WI38 (cell line): ENCODE measurements around the gene NFAM1.

ENCODE experiments used
- H3K4me3 ChIP-seq: 2 replicates; pipeline ENCODE4 v1.5.1; 2011; ENCODE audit warnings: low read depth, mild to moderate bottlenecking, control low read depth, low read length
- TF ChIP-seq, protein P1 (sequence below): IDR thresholded peaks from 2 replicates; pipeline ENCODE4 v1.5.1; 2012; ENCODE audit warnings: low read depth, mild to moderate bottlenecking, control low read depth, low read length

The NFAM1 gene

DNA sequence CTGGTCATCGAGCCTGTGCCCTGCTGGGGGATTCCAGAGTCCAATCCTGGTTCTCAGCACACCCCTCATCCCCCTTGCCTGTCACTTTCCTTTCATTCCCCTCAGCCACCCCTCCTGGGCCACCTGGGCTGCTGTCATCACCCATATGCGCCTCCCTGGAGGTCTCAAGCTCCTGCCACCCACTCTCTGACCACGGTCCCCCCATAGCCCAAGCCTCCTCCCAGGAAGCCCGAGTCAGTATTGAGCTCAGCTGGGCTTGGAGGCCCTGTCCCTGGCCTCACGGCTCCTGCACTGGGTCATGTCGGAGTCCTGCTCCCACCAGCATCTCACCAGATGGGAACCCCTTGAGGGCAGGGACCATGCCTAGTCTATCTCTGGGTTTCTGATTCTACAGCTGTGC is 44.6 kb downstream of the NFAM1 start:
- H3K4me3 ChIP-seq = no peak overlapping the region
- TF ChIP-seq, protein P1, sequence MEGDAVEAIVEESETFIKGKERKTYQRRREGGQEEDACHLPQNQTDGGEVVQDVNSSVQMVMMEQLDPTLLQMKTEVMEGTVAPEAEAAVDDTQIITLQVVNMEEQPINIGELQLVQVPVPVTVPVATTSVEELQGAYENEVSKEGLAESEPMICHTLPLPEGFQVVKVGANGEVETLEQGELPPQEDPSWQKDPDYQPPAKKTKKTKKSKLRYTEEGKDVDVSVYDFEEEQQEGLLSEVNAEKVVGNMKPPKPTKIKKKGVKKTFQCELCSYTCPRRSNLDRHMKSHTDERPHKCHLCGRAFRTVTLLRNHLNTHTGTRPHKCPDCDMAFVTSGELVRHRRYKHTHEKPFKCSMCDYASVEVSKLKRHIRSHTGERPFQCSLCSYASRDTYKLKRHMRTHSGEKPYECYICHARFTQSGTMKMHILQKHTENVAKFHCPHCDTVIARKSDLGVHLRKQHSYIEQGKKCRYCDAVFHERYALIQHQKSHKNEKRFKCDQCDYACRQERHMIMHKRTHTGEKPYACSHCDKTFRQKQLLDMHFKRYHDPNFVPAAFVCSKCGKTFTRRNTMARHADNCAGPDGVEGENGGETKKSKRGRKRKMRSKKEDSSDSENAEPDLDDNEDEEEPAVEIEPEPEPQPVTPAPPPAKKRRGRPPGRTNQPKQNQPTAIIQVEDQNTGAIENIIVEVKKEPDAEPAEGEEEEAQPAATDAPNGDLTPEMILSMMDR = no peak

DNA sequence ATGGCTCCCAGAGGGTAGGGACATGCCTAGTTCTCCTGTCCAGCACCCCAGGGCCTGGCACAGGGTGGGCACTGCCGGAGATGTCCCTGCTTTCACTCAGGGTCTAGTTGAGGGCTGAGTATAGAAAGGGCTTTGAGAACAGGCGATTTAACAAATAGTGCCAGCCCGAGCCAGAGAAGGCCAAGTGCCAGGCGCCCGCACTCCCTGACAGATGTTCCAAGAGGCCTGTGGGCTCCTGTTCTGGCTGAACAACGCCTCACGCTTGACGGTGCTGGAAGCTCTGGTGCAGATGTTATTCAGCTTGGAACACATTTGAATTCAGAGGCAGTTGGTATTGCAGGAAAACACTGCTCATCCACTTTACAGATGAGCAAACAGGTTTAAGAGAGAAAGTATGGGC is 46.5 kb downstream of the NFAM1 start:
- TF ChIP-seq, protein P1 = no peak

DNA sequence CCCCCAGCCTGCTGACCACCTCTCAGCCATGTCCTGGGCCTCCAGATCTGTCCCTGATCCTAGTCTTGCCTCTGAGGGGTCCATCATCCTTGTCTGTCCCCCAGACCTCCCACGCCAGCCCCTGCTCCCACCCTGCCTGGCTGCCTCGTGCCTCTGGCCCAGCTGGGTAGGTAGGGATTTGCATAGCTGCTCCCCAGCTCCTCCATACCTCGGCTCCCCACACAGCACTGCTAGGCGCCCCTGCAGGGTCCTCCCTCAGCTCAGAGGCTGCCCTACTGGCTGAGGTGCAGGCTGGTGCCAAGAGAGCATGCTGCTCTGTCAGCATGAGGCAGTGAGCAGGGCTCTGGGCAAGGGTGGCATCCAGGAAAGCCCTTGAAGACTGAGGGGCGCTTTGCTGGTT is 47.7 kb downstream of the NFAM1 start:
- H3K4me3 ChIP-seq = no peak overlapping the region
- TF ChIP-seq, protein P1 = no peak

More for the DNA sequence above, 46.5 kb downstream of the NFAM1 start:
- no peak overlapping the region for H3K4me3 ChIP-seq

DNA sequence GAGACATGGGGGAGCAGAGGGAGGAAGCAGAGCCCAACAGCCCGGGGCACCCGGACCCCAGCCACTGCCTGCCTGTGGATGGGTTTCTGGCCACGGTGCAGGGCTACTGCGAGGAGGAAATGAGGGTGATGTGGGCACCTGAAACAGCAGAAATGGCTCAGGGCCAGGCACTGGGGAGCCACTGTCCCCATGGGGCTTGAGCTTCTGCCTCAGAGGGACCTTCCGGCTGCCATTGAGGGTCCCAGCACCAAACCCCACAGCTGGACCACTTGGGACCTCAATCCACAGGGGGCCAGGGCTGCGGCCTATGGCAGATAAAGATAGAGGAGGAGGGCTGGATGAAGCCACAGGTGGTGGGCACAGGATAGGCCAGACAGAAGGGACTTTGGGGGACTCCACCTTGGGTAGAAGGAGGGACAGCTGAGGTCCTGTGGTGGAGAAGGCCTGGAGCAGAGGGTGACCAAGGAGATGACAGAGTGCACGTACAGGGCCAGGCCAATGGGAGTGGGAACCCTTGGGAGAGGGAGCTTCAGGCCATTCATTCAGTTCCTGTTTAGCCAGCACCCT is 48.3 kb downstream of the NFAM1 start:
- H3K4me3 ChIP-seq = no peak overlapping the region
- TF ChIP-seq, protein P1 = no peak

DNA sequence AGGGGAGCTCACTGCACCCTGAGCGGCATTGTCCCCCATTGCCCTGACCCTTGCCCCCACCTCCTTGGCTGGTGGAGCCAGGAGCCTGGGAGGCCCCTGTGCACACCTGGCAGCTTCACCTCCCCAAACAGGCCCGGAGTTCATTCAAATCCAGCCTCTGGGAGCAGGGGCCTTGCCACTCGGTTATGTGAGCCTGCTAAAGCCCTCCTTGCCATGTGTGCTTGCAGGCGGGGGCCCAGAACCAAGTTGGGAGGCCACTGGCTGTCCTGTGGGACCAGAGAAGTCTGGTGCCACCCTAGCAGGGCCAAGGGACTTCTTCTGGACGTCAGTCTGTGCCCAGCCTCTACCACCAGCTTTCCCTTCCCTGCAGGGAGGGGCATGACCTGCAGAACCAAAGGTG is 48.9 kb downstream of the NFAM1 start:
- TF ChIP-seq, protein P1 = no peak
- H3K4me3 ChIP-seq = no peak overlapping the region

DNA sequence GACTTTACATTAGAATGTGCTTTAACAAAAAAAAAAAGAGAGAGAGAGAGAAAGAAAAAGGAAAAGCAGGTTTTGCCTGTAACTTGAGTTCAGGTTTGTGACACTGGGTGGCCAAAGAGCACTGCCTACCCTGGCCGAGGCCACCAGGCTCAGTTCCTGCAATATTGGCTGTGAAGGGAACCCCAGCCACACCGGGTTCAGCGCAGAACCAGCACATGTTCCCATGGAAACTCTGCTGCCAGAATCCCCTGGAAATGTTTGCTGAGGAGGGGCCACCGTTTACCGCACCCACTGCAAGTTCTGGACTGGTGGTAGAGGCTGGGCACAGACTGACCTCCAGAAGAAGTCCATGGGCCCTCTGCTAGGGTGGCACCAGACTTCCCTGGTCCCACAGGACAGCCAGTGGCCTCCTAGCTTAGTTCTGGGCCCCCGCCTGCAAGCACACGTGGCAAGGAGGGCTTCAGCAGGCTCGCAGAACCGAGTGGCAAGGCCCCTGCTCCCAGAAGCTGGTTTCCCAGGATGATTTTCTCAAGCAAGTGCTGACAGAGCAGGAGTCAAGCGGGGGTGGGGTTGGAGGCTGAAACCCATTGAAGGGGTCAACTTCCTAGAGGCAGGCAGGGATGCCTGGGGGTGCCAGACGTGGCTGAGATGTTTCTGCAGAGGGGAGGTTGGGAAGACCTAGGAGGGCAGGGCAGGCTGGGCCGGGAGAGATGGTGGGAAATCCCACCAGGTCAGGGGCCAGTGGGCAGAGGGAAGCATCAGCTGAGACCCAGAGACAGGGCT is 51.2 kb downstream of the NFAM1 start:
- TF ChIP-seq, protein P1 = no peak
- no peak overlapping the region for H3K4me3 ChIP-seq

DNA sequence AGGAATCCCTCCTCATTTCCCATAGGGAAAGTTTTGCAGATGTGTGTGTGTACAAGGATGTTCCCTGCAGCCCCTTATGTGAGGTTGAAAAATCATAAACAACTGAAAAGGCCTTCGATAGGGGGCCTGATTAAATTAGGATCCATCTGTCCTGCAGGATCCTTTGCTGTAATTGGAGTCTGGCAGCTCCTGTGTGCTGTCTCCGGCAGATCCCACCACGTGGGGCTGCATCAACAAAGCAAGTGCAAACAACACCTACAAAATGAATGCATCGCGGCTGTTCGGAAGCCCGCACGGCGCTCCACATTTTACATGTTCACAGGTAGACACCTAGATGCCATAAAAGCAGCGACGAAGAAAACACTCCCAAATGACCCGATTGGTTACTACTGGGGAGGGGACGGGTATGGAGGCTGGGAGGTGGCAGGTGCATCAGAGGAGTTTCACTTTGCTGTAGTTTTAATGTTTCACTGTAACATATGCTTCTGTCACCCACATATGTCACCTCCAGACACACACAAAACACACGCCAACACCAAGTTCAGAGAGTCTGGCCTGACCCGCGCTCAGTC is 52.2 kb downstream of the NFAM1 start:
- no peak overlapping the region for H3K4me3 ChIP-seq
- TF ChIP-seq, protein P1 = no peak
